ENCODE data around the gene NPFF. TPM values are rescaled to one million over a fixed set of nuclear protein-coding genes. Genes with fewer than 3 reads are reported as not detected.
A peak's percentile ranks its signal among the peaks of the same experiment; 100 is the strongest.

The NPFF gene
- total and polyA plus RNA-seq, 9 donors: 0.49 to 2.5 (median 0.90) TPM; not detected in 1

DNA sequence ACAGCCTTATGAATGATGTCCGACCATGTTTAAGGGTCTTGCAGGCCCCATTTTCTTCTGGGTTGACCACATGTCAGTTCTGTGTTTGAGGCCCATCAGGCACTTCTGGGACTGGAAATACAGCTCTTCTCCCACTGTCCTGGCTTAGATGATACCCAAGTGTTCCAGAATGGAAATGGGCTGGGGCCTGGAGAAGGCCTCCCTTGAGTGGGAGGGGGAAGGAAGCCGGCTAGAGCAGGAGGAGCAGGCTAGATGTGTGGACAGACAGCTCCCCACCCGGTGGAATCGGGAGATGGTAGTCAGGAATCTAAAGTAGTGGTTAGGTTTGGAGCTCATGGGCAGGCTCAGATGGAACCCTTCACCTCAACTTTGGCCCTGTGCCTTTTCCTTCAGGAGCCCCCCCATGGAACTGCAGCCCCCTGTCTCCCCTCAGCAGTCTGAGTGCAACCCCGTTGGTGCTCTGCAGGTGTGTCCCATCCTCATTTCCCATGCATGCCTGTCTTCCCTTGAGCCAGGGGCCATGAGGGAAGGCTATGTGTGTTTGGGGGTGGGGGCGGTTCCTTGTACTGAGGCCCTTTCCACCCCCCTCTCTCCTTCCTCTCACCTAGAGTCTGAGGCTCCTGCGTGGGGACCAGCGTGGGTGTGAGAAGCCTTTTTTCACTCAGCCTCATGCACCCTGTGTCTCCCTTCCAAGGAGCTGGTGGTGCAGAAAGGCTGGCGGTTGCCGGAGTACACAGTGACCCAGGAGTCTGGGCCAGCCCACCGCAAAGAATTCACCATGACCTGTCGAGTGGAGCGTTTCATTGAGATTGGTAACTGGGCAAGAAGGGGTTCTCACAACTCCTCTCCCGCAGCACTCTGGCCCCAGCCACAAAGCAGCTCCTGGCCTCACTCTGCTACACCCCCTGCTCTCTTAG, 3.0 kb downstream of the NPFF start:
- no peak overlapping the region for H3K4me3 ChIP-seq (ENCODE audit: low read length)
- H3K27me3 ChIP-seq (ENCODE audit: control insufficient read depth, insufficient read depth, low read length): no peaks in the 10 kb centered on the region
- WGBS (ENCODE audit: insufficient coverage): 81% methylated on average over 6 of the region's 14 CpGs
- H3K36me3 ChIP-seq (ENCODE audit: control insufficient read depth, insufficient read depth, low read length): peaks cover 56% of the 10 kb centered on the region
- no peak for DNase-seq
- H3K4me1 ChIP-seq (ENCODE audit: control insufficient read depth, insufficient read depth, low read length): peaks cover 34% of the 10 kb centered on the region
- H3K9me3 ChIP-seq (replicated peaks; ENCODE audit: control insufficient read depth, low read depth, low read length): no peaks in the 10 kb centered on the region
- H3K27ac ChIP-seq (ENCODE audit: low read length): no peak overlapping the region

DNA sequence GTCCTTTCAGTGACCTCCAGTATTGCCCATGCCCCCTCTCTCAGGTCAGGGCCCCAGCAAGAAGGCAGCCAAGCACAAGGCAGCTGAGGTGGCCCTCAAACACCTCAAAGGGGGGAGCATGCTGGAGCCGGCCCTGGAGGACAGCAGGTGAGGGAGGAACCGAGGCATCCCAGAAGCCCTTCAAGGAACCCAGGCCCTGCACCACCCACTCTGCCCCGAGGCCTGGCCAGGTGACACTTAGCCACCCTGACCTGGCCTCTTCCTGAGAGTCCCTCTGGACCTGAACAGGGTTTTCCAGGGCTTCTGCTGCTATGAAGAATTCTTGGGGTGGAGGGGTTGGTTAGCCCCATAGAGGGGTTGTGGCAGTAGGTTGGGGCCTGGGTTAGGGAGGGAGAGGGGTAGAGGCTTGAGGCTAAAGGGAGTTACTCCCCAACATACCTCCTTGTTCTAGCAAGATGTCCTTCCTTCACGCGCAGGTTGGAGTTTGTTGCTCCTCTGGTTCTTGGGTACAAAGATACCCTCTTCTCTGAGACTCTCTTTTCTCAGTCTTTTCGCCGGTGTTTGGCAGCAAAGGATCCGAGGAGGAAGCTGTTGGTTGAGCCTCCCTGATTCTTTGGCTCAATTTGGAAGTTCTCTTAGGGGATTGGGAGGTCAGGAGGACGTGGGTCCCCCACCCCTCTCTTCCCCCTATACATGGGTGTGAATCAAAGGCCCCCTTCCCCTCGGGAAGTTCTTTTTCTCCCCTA, 4.1 kb downstream of the NPFF start:
- 70% methylated on average over 2 of the region's 10 CpGs for WGBS (ENCODE audit: insufficient coverage)
- peak; percentile 19 for DNase-seq
- no peaks in the 10 kb centered on the region for H3K27me3 ChIP-seq (ENCODE audit: control insufficient read depth, insufficient read depth, low read length)
- H3K4me3 ChIP-seq (ENCODE audit: low read length): no peak overlapping the region
- peaks cover 37% of the 10 kb centered on the region for H3K4me1 ChIP-seq (ENCODE audit: control insufficient read depth, insufficient read depth, low read length)
- H3K27ac ChIP-seq (ENCODE audit: low read length): no peak overlapping the region
- H3K36me3 ChIP-seq (ENCODE audit: control insufficient read depth, insufficient read depth, low read length): peaks cover 52% of the 10 kb centered on the region
- H3K9me3 ChIP-seq (replicated peaks; ENCODE audit: control insufficient read depth, low read depth, low read length): no peaks in the 10 kb centered on the region

DNA sequence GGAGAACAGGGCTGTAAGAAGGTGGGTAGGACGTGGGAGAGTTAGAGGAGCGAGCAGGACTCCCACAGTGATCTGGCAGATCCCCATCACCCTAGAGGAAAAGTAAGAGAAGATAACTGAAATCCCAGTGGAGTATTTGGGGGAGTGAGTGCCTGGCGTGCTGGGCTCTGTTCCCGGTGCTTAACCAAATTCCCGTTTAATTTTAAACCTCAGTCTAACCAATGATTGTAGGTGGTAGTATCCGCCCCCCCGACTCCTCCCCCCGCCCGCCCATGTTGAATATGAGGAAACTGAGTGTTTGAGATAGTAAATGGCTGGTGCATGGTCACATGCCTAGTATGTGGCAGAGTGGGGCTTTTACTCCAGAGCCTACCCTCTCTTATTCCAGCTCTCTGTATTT, 5.0 kb downstream of the NPFF start:
- WGBS (ENCODE audit: insufficient coverage): no CpG with 5 or more reads among the region's 9 CpGs
- no peak for DNase-seq
- Histone ChIP-seq H3K27me3 (ENCODE audit: control insufficient read depth, insufficient read depth, low read length) (no peaks in the 10 kb centered on the region), H3K27ac (ENCODE audit: low read length) (peak overlapping the region; percentile 94), H3K4me1 (ENCODE audit: control insufficient read depth, insufficient read depth, low read length) (peaks cover 38% of the 10 kb centered on the region), H3K4me3 (ENCODE audit: low read length) (no peak overlapping the region), H3K36me3 (ENCODE audit: control insufficient read depth, insufficient read depth, low read length) (peaks cover 47% of the 10 kb centered on the region), H3K9me3 (replicated peaks; ENCODE audit: control insufficient read depth, low read depth, low read length) (no peaks in the 10 kb centered on the region)

DNA sequence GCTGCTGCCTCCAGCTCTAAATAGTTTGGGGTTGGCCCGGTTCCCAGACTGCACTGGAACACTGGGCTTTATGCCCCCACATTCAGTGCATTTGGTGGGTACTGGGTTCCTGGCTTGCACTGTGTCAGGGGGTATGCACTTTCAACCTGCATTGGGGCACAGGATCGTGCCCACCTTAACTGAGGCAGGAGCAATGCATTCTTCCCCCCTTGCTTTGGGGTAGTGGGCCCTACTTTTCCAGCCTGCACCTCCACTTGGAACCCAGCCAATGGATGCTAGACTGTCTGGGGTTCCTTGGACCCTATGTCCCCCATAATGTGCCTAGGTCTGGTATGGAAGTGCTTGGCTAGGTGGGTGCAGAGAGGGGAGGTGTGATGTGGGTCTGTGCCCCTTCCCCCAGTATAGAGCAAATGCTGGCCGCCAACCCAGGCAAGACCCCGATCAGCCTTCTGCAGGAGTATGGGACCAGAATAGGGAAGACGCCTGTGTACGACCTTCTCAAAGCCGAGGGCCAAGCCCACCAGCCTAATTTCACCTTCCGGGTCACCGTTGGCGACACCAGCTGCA, 5.6 kb downstream of the NPFF start:
- Histone ChIP-seq H3K36me3 (ENCODE audit: control insufficient read depth, insufficient read depth, low read length) (peaks cover 40% of the 10 kb centered on the region), H3K4me1 (ENCODE audit: control insufficient read depth, insufficient read depth, low read length) (peaks cover 39% of the 10 kb centered on the region), H3K9me3 (replicated peaks; ENCODE audit: control insufficient read depth, low read depth, low read length) (no peaks in the 10 kb centered on the region), H3K27me3 (ENCODE audit: control insufficient read depth, insufficient read depth, low read length) (no peaks in the 10 kb centered on the region), H3K4me3 (ENCODE audit: low read length) (peak overlapping the region; percentile 73), H3K27ac (ENCODE audit: low read length) (peak overlapping the region; percentile 94)
- no peak for DNase-seq
- WGBS (ENCODE audit: insufficient coverage): 77% methylated on average over 6 of the region's 10 CpGs

DNA sequence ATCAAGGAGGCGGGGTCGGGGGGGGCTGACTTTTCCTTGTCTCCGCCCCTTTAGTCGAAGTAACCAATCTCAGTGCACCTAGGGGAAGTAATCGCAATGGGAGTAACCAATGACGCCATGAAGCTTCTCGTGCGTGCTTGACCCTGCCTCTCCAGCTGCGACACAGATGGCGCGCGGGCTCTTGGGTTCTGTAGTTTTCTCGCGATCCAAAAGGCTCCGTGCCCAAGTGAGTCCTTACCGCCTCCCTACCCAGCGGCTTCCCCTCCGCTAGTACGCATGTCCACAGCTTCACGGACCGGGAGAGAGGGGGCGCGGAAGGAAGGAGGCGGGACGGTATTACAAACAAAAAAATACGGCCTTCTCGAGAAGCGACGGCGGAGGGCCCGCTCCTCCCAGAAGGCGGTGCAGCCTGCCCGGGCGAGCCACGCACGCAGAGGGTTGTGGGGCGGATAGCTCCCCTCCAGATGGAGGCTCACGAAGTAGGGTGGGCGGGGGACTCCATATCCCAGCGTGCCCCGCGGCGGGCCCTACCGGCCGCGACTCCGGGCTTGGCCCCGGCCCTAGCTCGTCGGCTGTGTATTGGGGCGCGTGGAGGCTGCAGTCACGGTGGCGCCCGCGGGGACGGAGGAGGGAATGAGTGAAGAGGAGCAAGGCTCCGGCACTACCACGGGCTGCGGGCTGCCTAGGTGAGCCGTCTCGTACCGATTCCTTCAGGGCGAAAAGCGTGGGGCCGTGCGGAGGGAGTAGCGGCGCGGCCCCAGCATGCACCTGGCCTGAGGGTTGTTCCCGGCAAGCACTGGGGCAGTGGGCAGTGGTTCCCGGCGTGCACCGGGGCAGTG, 6.3 kb downstream of the NPFF start, which contains the start of gene TARBP2:
TARBP2 (plus strand) TSS at position 508 of the 839 bp plus-strand sequence; CDS start at position 634, 126 bp downstream.
- H3K4me1 ChIP-seq (ENCODE audit: control insufficient read depth, insufficient read depth, low read length): peaks cover 45% of the 10 kb centered on the region
- H3K27me3 ChIP-seq (ENCODE audit: control insufficient read depth, insufficient read depth, low read length): no peaks in the 10 kb centered on the region
- H3K4me3 ChIP-seq (ENCODE audit: low read length): peak within 1 kb of the TSS; percentile 73
- DNase-seq: peak; percentile 100
- peaks cover 33% of the 10 kb centered on the region for H3K36me3 ChIP-seq (ENCODE audit: control insufficient read depth, insufficient read depth, low read length)
- under 1% methylated on average over 52 of the region's 74 CpGs for WGBS (ENCODE audit: insufficient coverage)
- no peaks in the 10 kb centered on the region for H3K9me3 ChIP-seq (replicated peaks; ENCODE audit: control insufficient read depth, low read depth, low read length)
- peak within 1 kb of the TSS; percentile 94 for H3K27ac ChIP-seq (ENCODE audit: low read length)

DNA sequence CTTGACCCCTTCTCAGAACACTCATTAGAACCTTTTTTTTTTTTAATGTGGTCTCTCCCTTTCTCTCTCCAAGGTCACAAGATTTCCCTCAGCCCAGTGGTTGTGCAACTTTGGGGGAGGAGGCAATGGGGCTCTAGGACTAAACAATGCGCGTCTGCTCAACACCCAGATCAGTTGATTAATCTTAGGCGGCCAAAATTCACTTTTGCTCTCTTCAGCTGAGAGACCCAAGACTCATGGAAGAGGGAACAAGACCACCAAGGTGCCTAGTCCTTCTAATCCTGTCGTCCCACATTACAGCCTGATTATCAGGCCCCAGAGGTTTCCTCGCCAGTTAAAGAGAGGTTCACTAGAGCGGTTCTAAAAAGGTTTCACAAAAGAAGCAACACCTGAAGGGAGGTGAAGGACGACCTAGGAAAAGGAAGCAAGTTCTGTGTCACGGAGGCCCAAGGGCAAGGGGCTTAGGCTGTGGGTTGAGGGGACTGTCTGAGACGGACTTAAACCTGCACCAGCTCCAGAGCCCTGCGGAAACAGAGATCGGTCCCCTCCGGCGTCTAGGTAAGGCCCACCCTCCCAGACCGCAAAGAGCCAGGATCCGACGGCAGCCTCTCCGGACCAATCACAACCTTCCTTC, 7.0 kb downstream of the NPFF start:
- 4% methylated on average over 13 of the region's 17 CpGs for WGBS (ENCODE audit: insufficient coverage)
- Histone ChIP-seq H3K4me3 (ENCODE audit: low read length) (peak overlapping the region; percentile 73), H3K27me3 (ENCODE audit: control insufficient read depth, insufficient read depth, low read length) (no peaks in the 10 kb centered on the region), H3K4me1 (ENCODE audit: control insufficient read depth, insufficient read depth, low read length) (peaks cover 51% of the 10 kb centered on the region), H3K9me3 (replicated peaks; ENCODE audit: control insufficient read depth, low read depth, low read length) (no peaks in the 10 kb centered on the region), H3K27ac (ENCODE audit: low read length) (peak overlapping the region; percentile 94), H3K36me3 (ENCODE audit: control insufficient read depth, insufficient read depth, low read length) (peaks cover 26% of the 10 kb centered on the region)
- peak; percentile 84 for DNase-seq

DNA sequence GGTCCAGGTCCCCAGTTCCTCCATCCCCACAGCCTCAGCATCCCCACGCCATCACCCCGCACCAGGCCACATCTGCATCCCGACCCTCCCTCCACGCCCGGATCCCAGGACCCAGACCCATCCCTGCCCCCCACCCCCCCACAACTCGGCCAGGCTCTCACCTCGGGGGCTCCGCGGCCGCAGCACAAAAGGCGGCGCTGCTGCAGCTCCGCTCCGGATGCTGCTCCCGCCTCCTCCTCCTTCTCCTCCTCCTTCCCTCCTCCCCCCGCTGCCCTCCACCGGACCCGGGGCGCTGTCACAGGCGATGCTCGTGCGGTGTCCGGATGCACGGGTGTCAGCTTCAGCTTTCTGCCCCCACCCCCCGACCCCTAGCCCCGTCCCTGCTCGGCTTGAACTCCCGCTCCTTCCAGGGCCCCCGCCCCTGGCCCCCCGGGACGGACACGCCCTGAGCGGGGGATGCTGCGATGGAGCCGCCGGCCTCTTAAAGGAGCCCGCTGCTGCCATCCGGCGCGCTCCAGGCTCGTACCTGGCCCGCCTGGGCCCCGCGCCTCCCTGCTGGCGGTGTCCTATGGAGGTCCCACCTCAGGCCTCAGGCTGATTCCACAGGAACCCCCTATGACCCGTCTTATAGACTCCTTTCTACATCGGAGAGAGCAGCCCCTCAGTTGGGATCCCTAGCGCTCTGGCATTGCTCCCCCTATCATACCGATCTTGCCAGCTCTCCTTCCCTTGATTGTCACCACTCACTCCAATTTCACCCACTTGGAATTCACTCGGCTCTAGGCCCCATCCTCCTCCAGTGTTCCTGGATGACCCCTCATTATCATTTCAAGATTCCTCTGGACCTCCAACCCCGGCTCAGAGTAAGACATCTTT, 7.8 kb downstream of the NPFF start, which contains the start of gene MAP3K12:
MAP3K12 (minus strand) TSS at position 193 of the 876 bp plus-strand sequence. CDS start 12,067 bp downstream, outside the sequence.
- under 1% methylated on average over 38 of the region's 51 CpGs for WGBS (ENCODE audit: insufficient coverage)
- peak; percentile 84 for DNase-seq
- Histone ChIP-seq H3K4me3 (ENCODE audit: low read length) (peak within 1 kb of the TSS; percentile 73), H3K9me3 (replicated peaks; ENCODE audit: control insufficient read depth, low read depth, low read length) (no peaks in the 10 kb centered on the region), H3K36me3 (ENCODE audit: control insufficient read depth, insufficient read depth, low read length) (peaks cover 18% of the 10 kb centered on the region), H3K27me3 (ENCODE audit: control insufficient read depth, insufficient read depth, low read length) (no peaks in the 10 kb centered on the region), H3K27ac (ENCODE audit: low read length) (peak within 1 kb of the TSS; percentile 94), H3K4me1 (ENCODE audit: control insufficient read depth, insufficient read depth, low read length) (peaks cover 48% of the 10 kb centered on the region)

DNA sequence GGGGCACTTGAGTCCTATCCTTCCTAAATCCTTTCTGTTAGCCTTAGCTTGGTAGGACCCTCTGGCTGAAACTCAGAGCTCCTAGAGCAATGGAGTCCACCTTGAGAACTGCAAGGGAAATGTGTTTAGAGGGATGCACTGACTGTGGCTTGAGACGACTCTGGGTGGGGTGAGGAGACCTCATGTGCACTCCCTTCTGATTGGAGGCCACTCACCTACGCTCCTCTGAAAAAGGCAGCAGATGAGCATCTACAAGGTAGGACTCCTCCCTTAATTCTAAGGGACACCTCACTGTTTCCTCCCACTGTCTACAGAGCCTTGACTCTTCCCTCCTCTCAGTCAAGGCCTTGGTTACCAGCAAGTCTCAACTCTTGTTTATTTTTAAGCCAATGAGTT, 9.1 kb downstream of the NPFF start:
- Histone ChIP-seq H3K27ac (ENCODE audit: low read length) (no peak overlapping the region), H3K36me3 (ENCODE audit: control insufficient read depth, insufficient read depth, low read length) (peaks cover 6% of the 10 kb centered on the region), H3K9me3 (replicated peaks; ENCODE audit: control insufficient read depth, low read depth, low read length) (no peaks in the 10 kb centered on the region), H3K4me1 (ENCODE audit: control insufficient read depth, insufficient read depth, low read length) (peaks cover 60% of the 10 kb centered on the region), H3K4me3 (ENCODE audit: low read length) (peak overlapping the region; percentile 1), H3K27me3 (ENCODE audit: control insufficient read depth, insufficient read depth, low read length) (no peaks in the 10 kb centered on the region)
- DNase-seq: no peak
- WGBS (ENCODE audit: insufficient coverage): 100% methylated on average over 1 of the region's 2 CpGs

Data from muscle of leg (tissue), 11 donors.